ENCODE measurements around the gene CHCHD3. TPM values are rescaled to one million over a fixed set of nuclear protein-coding genes. Genes with fewer than 3 reads are reported as not detected.

Gene CHCHD3
- total and polyA plus RNA-seq, 4 donors, result 20.1 to 78.0 (median 46.9) TPM

- Histone ChIP-seq H3K9me3 (ENCODE audit: control insufficient read depth in 4 of 4, insufficient read depth in 3 of 4, low read length in 3 of 4) (peaks cover 2 to 8% (median 4%) of the 10 kb centered on the region in 4 donors), H3K9ac (ENCODE audit: insufficient read depth in 1 of 2, low read length in 2 of 2) (no peak overlapping the region), H3K36me3 (ENCODE audit: control insufficient read depth in 4 of 4, insufficient read depth in 4 of 4, low read length in 4 of 4) (no peaks in the 10 kb centered on the region), H3K4me1 (ENCODE audit: control insufficient read depth in 5 of 5, insufficient read depth in 5 of 5, low read length in 5 of 5) (peaks cover 0 to 3% (median 0%) of the 10 kb centered on the region in 5 donors), H3K4me3 (no peak overlapping the region), H3K27me3 (ENCODE audit: control insufficient read depth in 3 of 3, insufficient read depth in 3 of 3, low read length in 2 of 3) (no peaks in the 10 kb centered on the region), H3K27ac (ENCODE audit: low read depth in 1 of 2, low read length in 1 of 2) (no peak overlapping the region)
- TF ChIP-seq CTCF (IDR thresholded peaks at IDR 0.05; ENCODE audit: control extremely low read depth, extremely low read depth), result no peak
- ATAC-seq (ENCODE audit: insufficient read depth, low FRiP score) (no peak), DNase-seq (no peak)
These were observed 336.4 kb downstream of the CHCHD3 start for GRCh38 chr7:132745510-132745909.

- TF ChIP-seq CTCF (IDR thresholded peaks at IDR 0.05; ENCODE audit: control extremely low read depth, extremely low read depth), result no peak
These were observed 337.9 kb downstream of the CHCHD3 start for GRCh38 chr7:132743974-132744373.

GRCh38 chr7:132742189-132742612 lies 339.7 kb downstream of the CHCHD3 start:
- 32 to 64% methylated on average over 4 of the region's 4 CpGs for WGBS, 2 donors
- H3K4me3 ChIP-seq, result no peak overlapping the region
- H3K27me3 ChIP-seq (ENCODE audit: control insufficient read depth in 3 of 3, insufficient read depth in 3 of 3, low read length in 2 of 3), result no peaks in the 10 kb centered on the region
- H3K27ac ChIP-seq (ENCODE audit: low read depth in 1 of 2, low read length in 1 of 2), result no peak overlapping the region
- H3K4me1 ChIP-seq (ENCODE audit: control insufficient read depth in 5 of 5, insufficient read depth in 5 of 5, low read length in 5 of 5), result no peaks in the 10 kb centered on the region
- H3K36me3 ChIP-seq (ENCODE audit: control insufficient read depth in 4 of 4, insufficient read depth in 4 of 4, low read length in 4 of 4), result no peaks in the 10 kb centered on the region
- ATAC-seq (ENCODE audit: insufficient read depth, low FRiP score) (peak; percentile 71), DNase-seq (peak; percentile 69 to 88 (median 70))
- H3K9me3 ChIP-seq (ENCODE audit: control insufficient read depth in 4 of 4, insufficient read depth in 3 of 4, low read length in 3 of 4), result peaks cover 2 to 6% (median 4%) of the 10 kb centered on the region in 4 donors
- TF ChIP-seq CTCF (IDR thresholded peaks at IDR 0.05; ENCODE audit: control extremely low read depth, extremely low read depth), result no peak
- no peak overlapping the region for H3K9ac ChIP-seq (ENCODE audit: insufficient read depth in 1 of 2, low read length in 2 of 2)

More at GRCh38 chr7:132743974-132744373, 337.9 kb downstream of the CHCHD3 start:
- no peaks in the 10 kb centered on the region for H3K27me3 ChIP-seq (ENCODE audit: control insufficient read depth in 3 of 3, insufficient read depth in 3 of 3, low read length in 2 of 3)
- no peak overlapping the region for H3K9ac ChIP-seq (ENCODE audit: insufficient read depth in 1 of 2, low read length in 2 of 2)
- ATAC-seq (ENCODE audit: insufficient read depth, low FRiP score) (no peak), DNase-seq (no peak)
- WGBS, 2 donors, result 96 to 97% methylated on average over 2 of the region's 2 CpGs
- H3K9me3 ChIP-seq (ENCODE audit: control insufficient read depth in 4 of 4, insufficient read depth in 3 of 4, low read length in 3 of 4), result peaks cover 2 to 8% (median 4%) of the 10 kb centered on the region in 4 donors
- no peaks in the 10 kb centered on the region for H3K36me3 ChIP-seq (ENCODE audit: control insufficient read depth in 4 of 4, insufficient read depth in 4 of 4, low read length in 4 of 4)
- no peak overlapping the region for H3K27ac ChIP-seq (ENCODE audit: low read depth in 1 of 2, low read length in 1 of 2)
- H3K4me1 ChIP-seq (ENCODE audit: control insufficient read depth in 5 of 5, insufficient read depth in 5 of 5, low read length in 5 of 5), result no peaks in the 10 kb centered on the region
- no peak overlapping the region for H3K4me3 ChIP-seq

GRCh38 chr7:132740176-132740575 lies 341.7 kb downstream of the CHCHD3 start:
- Histone ChIP-seq H3K9ac (ENCODE audit: insufficient read depth in 1 of 2, low read length in 2 of 2) (no peak overlapping the region), H3K27ac (ENCODE audit: low read depth in 1 of 2, low read length in 1 of 2) (no peak overlapping the region), H3K27me3 (ENCODE audit: control insufficient read depth in 3 of 3, insufficient read depth in 3 of 3, low read length in 2 of 3) (no peaks in the 10 kb centered on the region), H3K4me3 (no peak overlapping the region), H3K4me1 (ENCODE audit: control insufficient read depth in 5 of 5, insufficient read depth in 5 of 5, low read length in 5 of 5) (no peaks in the 10 kb centered on the region), H3K36me3 (ENCODE audit: control insufficient read depth in 4 of 4, insufficient read depth in 4 of 4, low read length in 4 of 4) (no peaks in the 10 kb centered on the region), H3K9me3 (ENCODE audit: control insufficient read depth in 4 of 4, insufficient read depth in 3 of 4, low read length in 3 of 4) (peaks cover 2 to 6% (median 3%) of the 10 kb centered on the region in 4 donors)
- 70 to 75% methylated on average over 5 of the region's 5 CpGs for WGBS, 2 donors
- no peak for ATAC-seq (ENCODE audit: insufficient read depth, low FRiP score)
- no peak for DNase-seq
- no peak for TF ChIP-seq CTCF (IDR thresholded peaks at IDR 0.05; ENCODE audit: control extremely low read depth, extremely low read depth)

Data from lung (tissue), 12 donors.